IgD-negative memory B cell (primary cell): ENCODE results near the gene SPTAN1. TPM values are rescaled to one million over a fixed set of nuclear protein-coding genes. Genes with fewer than 3 reads are reported as not detected.

Experiments
- H3K27ac Mint-ChIP-seq, 3 donors: one replicate each; pipeline ENCODE4 v1.8.0; 2020 to 2022; ENCODE audit warnings: mild to moderate bottlenecking in 3 of 3, mixed read lengths in 3 of 3, moderate library complexity in 1 of 3
- H3K27me3 Mint-ChIP-seq: one replicate; pipeline ENCODE4 v1.8.0; 2021; ENCODE audit warnings: mixed read lengths
- H3K36me3 Mint-ChIP-seq: one replicate; pipeline ENCODE4 v1.8.0; 2020; ENCODE audit warnings: mild to moderate bottlenecking, mixed read lengths
- H3K4me1 Mint-ChIP-seq, 3 donors: one replicate each; pipeline ENCODE4 v1.8.0; 2020 to 2022; ENCODE audit warnings: mixed read lengths in 3 of 3, mild to moderate bottlenecking in 1 of 3
- H3K4me3 Mint-ChIP-seq, 4 donors: one replicate each; pipeline ENCODE4 v1.8.0; 2020 to 2022; ENCODE audit warnings: mild to moderate bottlenecking in 4 of 4, mixed read lengths in 4 of 4, moderate library complexity in 3 of 4
- H3K9me3 Mint-ChIP-seq, 3 donors: one replicate each; pipeline ENCODE4 v1.8.0; 2020 to 2021; ENCODE audit warnings: mixed read lengths in 3 of 3, mild to moderate bottlenecking in 1 of 3
- polyA plus RNA-seq: library from polyadenylated mRNA; unstranded; fragments of 300-500 nt; fragmentation: Illumina TruSeq; gene quantifications from one replicate; pipeline ENCODE4 v1.2.3, GENCODE V29; 2021

The SPTAN1 gene
- polyA plus RNA-seq, 1 donor from 2014 or later: 88.0 TPM

- Mint-ChIP-seq H3K36me3 (peaks cover 2% of the 10 kb centered on the region), H3K9me3 (no peaks in the 10 kb centered on the region), H3K27ac (no peak overlapping the region), H3K4me1 (no peaks in the 10 kb centered on the region), H3K4me3 (no peak overlapping the region), H3K27me3 (no peaks in the 10 kb centered on the region)
Measured at GRCh38 chr9:128628471-128629048, 76.2 kb downstream of the SPTAN1 start.

DNA sequence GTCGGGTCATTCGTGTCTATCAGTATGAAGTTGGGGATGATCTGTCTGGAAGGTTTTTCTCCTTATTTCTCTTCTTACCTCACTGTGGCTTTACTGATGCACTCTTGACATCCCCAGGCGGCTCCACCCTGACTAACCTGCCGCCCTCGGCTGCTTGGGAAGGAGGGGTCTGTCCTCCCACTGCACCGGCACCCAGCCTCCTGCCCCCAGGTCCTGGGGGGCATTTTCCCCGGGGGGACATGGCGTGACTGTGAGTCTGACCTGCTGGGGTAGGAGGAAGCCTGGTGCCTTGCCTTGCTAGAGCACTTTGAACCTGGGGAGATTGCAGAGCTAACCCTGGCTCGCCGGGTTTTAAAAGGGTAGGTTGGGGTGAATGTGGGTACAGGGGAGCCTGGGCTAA is 76.7 kb downstream of the SPTAN1 start:
- Mint-ChIP-seq H3K36me3 (peaks cover 2% of the 10 kb centered on the region), H3K27ac (no peak overlapping the region)

GRCh38 chr9:128629852-128630545 is 77.6 kb downstream of the SPTAN1 start:
- Mint-ChIP-seq H3K4me3 (no peak overlapping the region), H3K27ac (no peak overlapping the region), H3K36me3 (peaks cover 2% of the 10 kb centered on the region), H3K4me1 (no peaks in the 10 kb centered on the region), H3K27me3 (no peaks in the 10 kb centered on the region), H3K9me3 (no peaks in the 10 kb centered on the region)

More for the DNA sequence above, 76.7 kb downstream of the SPTAN1 start:
- H3K4me1 Mint-ChIP-seq: no peaks in the 10 kb centered on the region
- no peaks in the 10 kb centered on the region for H3K27me3 Mint-ChIP-seq
- no peak overlapping the region for H3K4me3 Mint-ChIP-seq
- no peaks in the 10 kb centered on the region for H3K9me3 Mint-ChIP-seq

GRCh38 chr9:128631636-128632035 is 79.2 kb downstream of the SPTAN1 start:
- no peaks in the 10 kb centered on the region for H3K9me3 Mint-ChIP-seq
- no peaks in the 10 kb centered on the region for H3K27me3 Mint-ChIP-seq
- H3K4me3 Mint-ChIP-seq: no peak overlapping the region
- H3K27ac Mint-ChIP-seq: peak overlapping the region in 1 of 3 donors; percentile 53
- peaks cover 2% of the 10 kb centered on the region for H3K36me3 Mint-ChIP-seq
- no peaks in the 10 kb centered on the region for H3K4me1 Mint-ChIP-seq

DNA sequence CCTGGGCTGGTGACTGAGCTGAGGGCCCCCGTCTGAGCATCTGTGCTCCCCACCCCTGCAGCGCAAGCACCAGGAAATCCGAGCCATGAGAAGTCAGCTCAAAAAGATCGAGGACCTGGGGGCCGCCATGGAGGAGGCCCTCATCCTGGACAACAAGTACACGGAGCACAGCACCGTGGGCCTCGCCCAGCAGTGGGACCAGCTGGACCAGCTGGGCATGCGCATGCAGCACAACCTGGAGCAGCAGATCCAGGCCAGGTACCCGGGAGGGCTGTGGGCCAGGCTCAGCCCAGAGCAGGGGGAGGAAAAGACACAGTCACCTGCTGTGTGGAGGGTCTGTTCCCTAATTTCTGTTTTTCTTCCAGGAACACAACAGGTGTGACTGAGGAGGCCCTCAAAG is 79.7 kb downstream of the SPTAN1 start:
- Mint-ChIP-seq H3K27me3 (no peaks in the 10 kb centered on the region), H3K4me1 (no peaks in the 10 kb centered on the region), H3K36me3 (peaks cover 2% of the 10 kb centered on the region), H3K4me3 (no peak overlapping the region), H3K27ac (peak overlapping the region in 1 of 3 donors; percentile 53), H3K9me3 (no peaks in the 10 kb centered on the region)

DNA sequence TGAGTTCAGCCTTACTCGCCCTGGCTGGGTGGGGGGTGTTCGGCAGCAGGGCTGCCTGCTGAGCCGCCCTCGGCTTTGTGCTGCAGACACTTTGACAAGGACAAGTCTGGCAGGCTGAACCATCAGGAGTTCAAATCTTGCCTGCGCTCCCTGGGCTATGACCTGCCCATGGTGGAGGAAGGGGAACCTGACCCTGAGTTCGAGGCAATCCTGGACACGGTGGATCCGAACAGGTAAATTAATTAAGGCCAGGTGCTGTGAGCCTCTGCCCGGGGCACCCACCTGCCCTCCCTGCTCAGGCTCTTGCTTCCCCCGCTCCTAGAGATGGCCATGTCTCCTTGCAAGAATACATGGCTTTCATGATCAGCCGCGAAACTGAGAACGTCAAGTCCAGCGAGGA is 80.1 kb downstream of the SPTAN1 start:
- no peaks in the 10 kb centered on the region for H3K4me1 Mint-ChIP-seq
- no peaks in the 10 kb centered on the region for H3K27me3 Mint-ChIP-seq
- H3K4me3 Mint-ChIP-seq: no peak overlapping the region
- H3K27ac Mint-ChIP-seq: no peak overlapping the region
- H3K9me3 Mint-ChIP-seq: no peaks in the 10 kb centered on the region
- peaks cover 2% of the 10 kb centered on the region for H3K36me3 Mint-ChIP-seq

DNA sequence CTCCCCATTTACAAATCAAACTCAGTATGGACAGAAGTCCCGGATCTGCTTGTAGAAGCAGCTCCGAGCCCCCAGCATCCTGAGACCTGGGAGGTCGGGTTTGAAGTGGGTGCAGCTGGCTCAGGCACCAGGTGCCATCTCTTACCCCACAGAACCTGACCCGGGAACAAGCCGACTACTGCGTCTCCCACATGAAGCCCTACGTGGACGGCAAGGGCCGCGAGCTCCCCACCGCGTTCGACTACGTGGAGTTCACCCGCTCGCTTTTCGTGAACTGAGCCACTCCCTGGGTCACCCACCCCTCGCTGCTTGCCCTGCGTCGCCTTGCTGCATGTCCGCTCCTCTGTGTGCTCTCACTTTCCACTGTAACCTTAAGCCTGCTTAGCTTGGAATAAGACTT is 80.7 kb downstream of the SPTAN1 start:
- Mint-ChIP-seq H3K4me3 (no peak overlapping the region), H3K27ac (no peak overlapping the region), H3K36me3 (peaks cover 2% of the 10 kb centered on the region), H3K4me1 (no peaks in the 10 kb centered on the region), H3K27me3 (no peaks in the 10 kb centered on the region), H3K9me3 (no peaks in the 10 kb centered on the region)

- no peak overlapping the region for H3K4me3 Mint-ChIP-seq
- H3K27me3 Mint-ChIP-seq: no peaks in the 10 kb centered on the region
- no peaks in the 10 kb centered on the region for H3K9me3 Mint-ChIP-seq
- no peaks in the 10 kb centered on the region for H3K4me1 Mint-ChIP-seq
- H3K36me3 Mint-ChIP-seq: peaks cover 4% of the 10 kb centered on the region
- H3K27ac Mint-ChIP-seq: peak overlapping the region in 1 of 3 donors; percentile 14
Measured at GRCh38 chr9:128633601-128634000, 81.2 kb downstream of the SPTAN1 start.

GRCh38 chr9:128634111-128634510 is 81.7 kb downstream of the SPTAN1 start:
- no peaks in the 10 kb centered on the region for H3K4me1 Mint-ChIP-seq
- H3K4me3 Mint-ChIP-seq: no peak overlapping the region
- no peaks in the 10 kb centered on the region for H3K9me3 Mint-ChIP-seq
- H3K27ac Mint-ChIP-seq: peak overlapping the region in 1 of 3 donors; percentile 51
- peaks cover 4% of the 10 kb centered on the region for H3K36me3 Mint-ChIP-seq
- no peaks in the 10 kb centered on the region for H3K27me3 Mint-ChIP-seq

DNA sequence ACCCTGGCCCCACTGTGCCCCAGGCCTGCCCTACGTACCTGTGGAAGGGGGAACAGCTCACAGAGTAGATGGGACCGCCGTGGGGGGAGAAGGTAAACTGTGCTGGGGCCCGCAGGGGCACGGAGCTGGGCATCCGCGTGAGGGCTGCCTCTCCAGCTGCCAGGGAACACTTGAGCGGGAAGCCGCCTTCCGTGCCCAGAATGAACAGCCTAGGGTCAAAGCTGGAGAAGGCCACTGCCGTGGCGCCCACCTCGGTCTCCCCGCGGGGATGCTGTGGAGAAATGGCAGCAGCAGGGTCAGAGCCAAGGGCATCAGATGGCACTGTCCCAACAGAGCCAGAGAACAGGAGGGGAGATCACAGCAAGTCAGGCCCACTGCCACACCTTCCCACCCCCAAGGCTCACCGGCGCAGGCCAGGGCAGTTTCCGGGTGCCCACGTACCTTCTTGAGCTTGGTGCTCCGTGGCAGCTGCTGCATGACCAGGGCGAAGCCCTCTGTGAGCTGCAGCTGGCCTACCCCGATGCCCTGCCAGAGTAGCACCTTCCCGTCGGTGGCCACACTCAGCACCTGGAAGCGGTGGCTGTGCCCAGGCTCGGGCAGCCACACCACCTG is 82.4 kb downstream of the SPTAN1 start:
- Mint-ChIP-seq H3K36me3 (peaks cover 4% of the 10 kb centered on the region), H3K27ac (peak overlapping the region in 2 of 3 donors; percentile 51 to 78), H3K4me3 (no peak overlapping the region), H3K9me3 (no peaks in the 10 kb centered on the region), H3K27me3 (no peaks in the 10 kb centered on the region), H3K4me1 (peaks cover 0 to 1% (median 0%) of the 10 kb centered on the region in 3 donors)

- Mint-ChIP-seq H3K27ac (peak overlapping the region in 1 of 3 donors; percentile 78), H3K27me3 (no peaks in the 10 kb centered on the region), H3K4me3 (no peak overlapping the region), H3K4me1 (peaks cover 0 to 1% (median 0%) of the 10 kb centered on the region in 3 donors), H3K9me3 (no peaks in the 10 kb centered on the region), H3K36me3 (peaks cover 4% of the 10 kb centered on the region)
Measured at GRCh38 chr9:128635266-128636023, 83.1 kb downstream of the SPTAN1 start.

- Mint-ChIP-seq H3K36me3 (peaks cover 4% of the 10 kb centered on the region), H3K4me1 (peaks cover 0 to 1% (median 0%) of the 10 kb centered on the region in 3 donors), H3K9me3 (no peaks in the 10 kb centered on the region), H3K4me3 (no peak overlapping the region), H3K27ac (no peak overlapping the region), H3K27me3 (no peaks in the 10 kb centered on the region)
Measured at GRCh38 chr9:128636024-128636390, 83.6 kb downstream of the SPTAN1 start.

DNA sequence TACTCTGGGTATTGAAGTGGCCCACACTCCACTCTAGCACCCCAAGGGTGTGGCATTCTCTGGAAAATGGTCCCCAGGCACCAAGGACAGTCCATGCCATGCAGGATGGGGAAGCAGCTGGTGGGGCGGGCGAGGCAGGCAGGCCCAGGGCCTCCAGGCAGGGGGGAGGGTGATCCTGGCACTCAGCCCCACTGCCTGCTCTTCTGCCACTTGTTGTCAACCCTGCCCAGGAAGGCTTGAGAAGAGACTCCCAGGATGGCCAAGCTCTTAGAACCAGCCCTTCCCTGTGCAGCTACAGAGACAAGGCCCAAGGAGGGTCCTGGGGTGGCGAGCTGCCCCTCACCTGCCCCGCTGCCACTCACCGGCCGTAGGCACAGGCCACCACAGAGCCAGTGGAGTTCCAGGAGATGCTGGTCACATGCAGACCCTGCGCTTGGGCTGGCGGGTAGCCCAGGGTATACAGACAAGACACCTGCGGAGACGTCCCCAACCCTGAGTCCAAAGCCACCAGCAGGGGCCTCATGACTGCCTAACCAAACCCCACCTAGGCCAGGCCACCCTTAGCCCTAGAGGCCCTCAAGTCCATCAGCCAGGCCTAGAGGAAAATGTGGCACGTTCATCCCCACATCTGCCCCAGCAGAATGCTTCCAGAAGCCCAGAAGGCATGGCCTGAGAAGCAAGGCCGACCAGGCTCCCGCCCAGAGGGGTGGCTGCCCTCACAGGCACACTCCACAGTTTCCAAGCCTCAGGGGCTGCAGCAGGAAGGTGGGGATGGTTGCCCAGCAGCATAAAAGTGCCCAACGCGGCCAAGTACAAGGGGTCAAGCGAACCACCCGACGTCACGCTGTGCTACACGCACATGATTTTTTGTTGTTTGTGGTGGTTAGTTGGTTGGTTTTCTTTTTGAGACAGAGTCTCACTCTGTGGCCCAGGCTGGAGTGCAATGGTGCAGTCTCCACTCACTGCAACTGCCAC is 84.5 kb downstream of the SPTAN1 start:
- Mint-ChIP-seq H3K27ac (no peak overlapping the region), H3K4me1 (peaks cover 0 to 1% (median 0%) of the 10 kb centered on the region in 3 donors), H3K4me3 (no peak overlapping the region), H3K9me3 (no peaks in the 10 kb centered on the region), H3K27me3 (no peaks in the 10 kb centered on the region), H3K36me3 (peaks cover 3% of the 10 kb centered on the region)

GRCh38 chr9:128637656-128638055 is 85.3 kb downstream of the SPTAN1 start:
- H3K4me3 Mint-ChIP-seq: no peak overlapping the region
- H3K27ac Mint-ChIP-seq: no peak overlapping the region
- no peaks in the 10 kb centered on the region for H3K27me3 Mint-ChIP-seq
- peaks cover under 1 to 3% (median under 1%) of the 10 kb centered on the region in 3 donors for H3K4me1 Mint-ChIP-seq
- H3K9me3 Mint-ChIP-seq: no peaks in the 10 kb centered on the region
- H3K36me3 Mint-ChIP-seq: peaks cover 2% of the 10 kb centered on the region
